Adipocyte (in vitro differentiated cells): ENCODE measurements around the gene TMEM200C.

Experiments
- DNase-seq: peaks from one replicate; pipeline ENCODE4 v3.0.0-alpha.2; 2015; ENCODE audit warnings: low read depth
- H3K27me3 ChIP-seq: replicated peaks from 2 replicates; pipeline ENCODE4 v1.7.0; 2013; ENCODE audit warnings: mild to moderate bottlenecking, low read length, moderate library complexity; ENCODE audit not compliant: control insufficient read depth, insufficient read depth
- H3K36me3 ChIP-seq: 2 replicates; pipeline ENCODE4 v1.7.0; 2013; ENCODE audit warnings: low read length, mild to moderate bottlenecking, moderate library complexity; ENCODE audit not compliant: control insufficient read depth, insufficient read depth, severe bottlenecking
- H3K4me1 ChIP-seq: 2 replicates; pipeline ENCODE4 v1.7.0; 2013; ENCODE audit warnings: mild to moderate bottlenecking, low read length, moderate library complexity; ENCODE audit not compliant: control insufficient read depth, insufficient read depth
- H3K4me3 ChIP-seq: 2 replicates; pipeline ENCODE4 v1.7.0; 2013; ENCODE audit warnings: mild to moderate bottlenecking, low read length, moderate library complexity
- H3K9ac ChIP-seq: 2 replicates; pipeline ENCODE4 v1.7.0; 2013; ENCODE audit warnings: mild to moderate bottlenecking, low read length, moderate library complexity
- H3K9me3 ChIP-seq: 2 replicates; pipeline ENCODE4 v1.7.0; 2013; ENCODE audit warnings: mild to moderate bottlenecking, low read length, moderate library complexity; ENCODE audit not compliant: control insufficient read depth

The TMEM200C gene

DNA sequence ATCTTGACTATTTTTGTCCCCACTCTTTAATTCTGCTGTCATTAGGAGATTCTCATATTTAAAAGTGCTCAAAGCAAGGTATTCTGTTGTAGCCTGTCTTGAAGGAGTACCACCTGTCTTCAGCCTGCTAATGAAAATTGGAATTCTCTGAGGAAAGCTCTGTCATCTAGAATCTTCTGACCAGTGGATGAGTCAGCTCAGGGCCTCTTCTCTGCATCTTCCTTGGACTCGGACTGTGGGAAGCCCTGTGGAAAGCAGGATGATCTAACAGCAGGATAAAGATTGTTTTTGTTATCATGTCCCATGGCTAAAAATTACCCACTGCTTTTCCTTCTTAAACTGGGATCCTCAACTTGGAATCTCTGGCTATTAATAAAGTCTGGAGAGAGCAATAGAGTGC, 18.7 kb upstream of the TMEM200C start:
- Histone ChIP-seq H3K4me1 (no peaks in the 10 kb centered on the region), H3K9ac (no peak overlapping the region), H3K36me3 (no peaks in the 10 kb centered on the region), H3K4me3 (no peak overlapping the region), H3K27me3 (peaks cover 15% of the 10 kb centered on the region), H3K9me3 (no peaks in the 10 kb centered on the region)
- no peak for DNase-seq

DNA sequence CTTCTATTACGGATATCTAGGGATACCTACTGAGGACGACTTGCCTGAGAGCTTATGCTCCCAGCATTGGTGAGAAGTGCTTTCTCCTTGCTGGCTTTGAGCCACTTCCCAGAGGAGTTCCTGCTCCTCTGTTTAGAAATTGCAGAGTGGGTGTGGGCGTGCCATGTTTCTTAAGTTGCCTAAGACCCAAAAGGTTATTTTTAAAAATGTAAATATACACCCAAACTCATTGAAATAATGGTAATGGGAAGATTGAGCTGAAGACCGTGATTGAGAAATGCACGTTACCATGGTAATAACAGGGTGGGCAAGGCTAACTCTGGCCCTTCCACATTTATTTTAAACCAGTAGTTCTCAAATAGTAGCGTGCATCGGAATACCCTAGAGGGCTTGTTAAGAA, 17.2 kb upstream of the TMEM200C start:
- H3K27me3 ChIP-seq = peaks cover 4% of the 10 kb centered on the region
- H3K9ac ChIP-seq = no peak overlapping the region
- H3K9me3 ChIP-seq = no peaks in the 10 kb centered on the region
- H3K4me1 ChIP-seq = no peaks in the 10 kb centered on the region
- H3K36me3 ChIP-seq = no peaks in the 10 kb centered on the region
- H3K4me3 ChIP-seq = no peak overlapping the region
- no peak for DNase-seq

DNA sequence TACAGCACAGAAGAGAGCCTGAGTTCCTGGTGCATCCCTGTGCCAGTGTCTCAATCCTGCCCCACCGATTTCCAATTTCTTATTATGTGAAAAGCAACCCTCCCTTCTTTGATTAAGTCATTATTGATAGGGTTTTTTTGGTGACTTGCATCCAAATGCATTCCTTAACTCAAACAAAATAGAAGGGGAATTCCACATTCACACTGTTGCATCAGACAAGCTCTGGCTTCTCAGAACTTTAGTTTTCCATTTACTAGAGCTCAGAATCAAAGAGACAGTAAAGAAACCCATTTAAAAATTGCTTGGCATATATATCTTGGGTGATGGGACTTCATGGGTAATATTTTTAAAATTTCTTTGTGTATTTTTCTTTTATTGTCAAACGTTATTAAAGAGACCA, 13.8 kb upstream of the TMEM200C start:
- H3K36me3 ChIP-seq = no peaks in the 10 kb centered on the region
- H3K9ac ChIP-seq = no peak overlapping the region
- peaks cover 3% of the 10 kb centered on the region for H3K27me3 ChIP-seq
- DNase-seq = peak; percentile 17
- no peak overlapping the region for H3K4me3 ChIP-seq
- H3K4me1 ChIP-seq = no peaks in the 10 kb centered on the region
- no peaks in the 10 kb centered on the region for H3K9me3 ChIP-seq

DNA sequence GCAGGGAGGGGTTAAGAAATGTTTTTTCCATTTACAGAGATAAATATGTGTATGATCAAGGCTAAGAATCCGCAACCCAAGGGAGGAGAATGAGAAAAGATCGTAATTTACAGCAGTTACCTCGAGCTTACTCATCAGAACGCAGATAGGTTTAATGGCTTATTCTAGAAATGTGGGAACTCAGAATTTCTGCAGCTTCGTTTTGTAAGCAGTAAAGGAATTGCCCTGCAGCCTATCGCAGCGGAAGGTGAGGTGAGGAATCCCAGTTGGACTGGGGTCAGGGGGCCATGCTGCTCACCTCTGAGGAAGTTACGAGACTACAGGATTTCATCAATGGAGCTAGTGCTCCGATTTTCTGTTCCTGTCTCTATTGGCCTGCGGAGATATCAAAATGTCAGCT, 8.1 kb upstream of the TMEM200C start:
- no peak overlapping the region for H3K4me3 ChIP-seq
- DNase-seq = no peak
- peaks cover 10% of the 10 kb centered on the region for H3K27me3 ChIP-seq
- H3K9ac ChIP-seq = no peak overlapping the region
- no peaks in the 10 kb centered on the region for H3K4me1 ChIP-seq
- H3K9me3 ChIP-seq = no peaks in the 10 kb centered on the region
- H3K36me3 ChIP-seq = no peaks in the 10 kb centered on the region

DNA sequence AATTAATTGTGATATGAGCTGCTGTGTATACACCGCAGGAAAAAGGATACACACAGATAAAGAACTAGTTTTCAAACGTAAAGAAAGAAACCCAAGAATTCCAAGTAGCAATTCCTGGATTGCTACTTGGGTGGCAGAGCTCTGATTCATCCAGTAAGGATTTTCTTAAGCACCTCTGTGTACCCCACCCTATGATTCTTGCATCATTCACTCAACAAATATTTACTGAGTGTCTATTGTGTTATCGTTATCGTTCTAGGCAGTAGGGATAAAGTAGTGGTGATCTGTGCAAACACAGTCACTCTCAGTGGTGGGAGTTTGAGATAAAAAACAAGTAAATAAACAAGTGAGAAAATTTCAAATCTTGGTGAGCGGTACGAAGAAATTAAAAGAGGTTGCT, 4.9 kb upstream of the TMEM200C start:
- H3K9ac ChIP-seq = no peak overlapping the region
- no peaks in the 10 kb centered on the region for H3K9me3 ChIP-seq
- no peak overlapping the region for H3K4me3 ChIP-seq
- peaks cover 7% of the 10 kb centered on the region for H3K27me3 ChIP-seq
- no peaks in the 10 kb centered on the region for H3K36me3 ChIP-seq
- no peaks in the 10 kb centered on the region for H3K4me1 ChIP-seq
- no peak for DNase-seq

DNA sequence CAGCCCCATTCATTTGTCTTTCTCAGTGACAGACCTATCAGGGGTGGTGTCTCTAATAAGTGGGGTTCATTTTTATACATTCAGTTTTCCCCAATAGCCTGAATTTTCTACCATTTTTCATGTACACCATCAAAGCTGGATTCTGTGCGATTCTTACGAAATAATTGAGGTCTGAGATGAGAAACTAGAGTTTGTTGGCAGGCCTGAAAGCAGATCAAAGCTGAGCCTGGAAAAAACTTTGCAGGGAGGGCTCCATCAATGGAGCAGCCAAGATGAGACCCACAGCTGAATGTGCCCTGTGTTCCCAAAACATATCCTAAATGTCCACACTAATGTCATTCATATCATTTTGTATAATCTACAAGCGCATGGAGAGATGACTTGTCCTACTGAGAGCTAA, 4.5 kb upstream of the TMEM200C start:
- Histone ChIP-seq H3K27me3 (peaks cover 7% of the 10 kb centered on the region), H3K9me3 (no peaks in the 10 kb centered on the region), H3K4me3 (no peak overlapping the region), H3K4me1 (no peaks in the 10 kb centered on the region), H3K36me3 (no peaks in the 10 kb centered on the region), H3K9ac (no peak overlapping the region)
- no peak for DNase-seq

DNA sequence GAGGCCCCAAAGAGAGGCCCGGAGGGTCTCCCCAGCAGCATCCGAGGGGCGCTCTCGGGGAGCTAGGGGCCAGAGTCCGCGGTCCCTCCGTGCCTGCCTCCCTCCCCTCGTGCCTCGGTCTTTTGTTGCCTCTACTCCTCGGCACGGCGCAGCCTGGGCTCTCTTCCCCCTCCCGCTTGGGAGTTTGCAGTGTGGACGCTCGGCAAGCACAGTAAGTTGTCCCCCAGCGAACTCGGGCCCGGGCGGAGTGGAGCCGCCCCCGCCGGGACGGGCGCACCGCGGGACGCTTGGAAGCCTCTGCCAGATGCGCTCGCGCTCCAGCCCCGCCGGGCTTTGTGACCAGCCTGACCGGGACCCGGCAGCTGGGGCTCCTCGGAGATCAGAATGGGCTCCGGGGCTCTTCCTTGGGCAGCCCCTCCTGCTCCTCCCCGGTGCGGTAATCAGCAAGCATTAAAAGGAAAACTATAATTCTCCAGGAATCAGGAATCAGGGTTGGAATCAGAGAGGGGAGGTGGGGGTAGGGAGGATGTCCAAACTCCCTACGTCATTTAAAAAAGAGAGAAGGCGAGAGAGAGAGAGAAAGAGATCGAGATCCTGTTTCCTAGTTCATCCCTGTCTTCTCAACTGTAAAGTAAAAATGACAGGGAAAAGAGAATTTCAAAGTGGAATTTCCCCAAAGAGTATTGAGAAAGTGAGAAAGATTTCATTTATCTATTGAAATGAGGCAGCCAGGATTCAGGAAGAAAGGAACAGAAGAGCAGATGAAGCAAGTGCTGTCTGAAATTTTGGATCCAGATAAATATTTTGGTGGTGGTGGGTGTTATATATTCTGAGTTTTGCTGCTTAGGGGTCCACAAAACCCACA, 786 bp upstream of the TMEM200C start:
- Histone ChIP-seq H3K9me3 (no peaks in the 10 kb centered on the region), H3K27me3 (peaks cover 26% of the 10 kb centered on the region), H3K4me1 (no peaks in the 10 kb centered on the region), H3K36me3 (no peaks in the 10 kb centered on the region), H3K9ac (no peak overlapping the region), H3K4me3 (peak overlapping the region; percentile 69)
- DNase-seq = peak; percentile 32

DNA sequence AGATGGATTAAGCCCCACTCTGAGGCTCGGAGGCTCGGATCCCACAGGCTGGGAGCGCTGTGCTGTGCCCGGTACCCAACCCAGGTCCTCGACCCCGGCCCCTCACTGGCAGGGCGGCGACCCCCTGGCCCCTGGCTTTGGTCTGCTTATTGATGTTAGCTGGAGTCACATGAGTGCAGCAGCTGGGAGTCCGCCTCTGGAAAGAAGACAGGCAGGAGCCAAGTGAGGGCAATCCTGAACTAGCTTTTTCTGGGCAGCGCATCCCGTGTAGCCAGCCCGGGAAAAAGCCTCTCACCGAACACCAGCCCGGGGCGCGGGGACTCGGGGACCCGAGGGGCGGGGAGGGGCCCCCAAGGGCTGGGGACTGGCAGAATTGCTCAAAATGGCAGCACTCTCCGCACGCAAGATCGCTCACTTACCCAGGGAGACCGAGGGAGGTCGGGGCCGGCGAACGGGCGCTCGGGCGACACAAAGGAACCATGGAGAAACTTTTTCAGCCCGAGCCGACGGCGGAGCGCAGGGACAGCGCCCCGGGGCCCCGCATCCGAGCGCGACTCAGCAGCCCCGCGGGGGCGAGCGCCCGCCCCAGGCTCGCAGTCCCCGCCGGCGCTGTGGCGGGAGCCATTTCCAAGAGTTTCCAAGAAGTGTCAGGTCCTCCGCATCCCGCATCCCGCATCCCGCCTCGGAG, 567 bp downstream of the TMEM200C start:
- H3K4me3 ChIP-seq = peak overlapping the region; percentile 73
- no peaks in the 10 kb centered on the region for H3K36me3 ChIP-seq
- no peak overlapping the region for H3K9ac ChIP-seq
- peaks cover 26% of the 10 kb centered on the region for H3K27me3 ChIP-seq
- no peaks in the 10 kb centered on the region for H3K4me1 ChIP-seq
- no peaks in the 10 kb centered on the region for H3K9me3 ChIP-seq
- peak; percentile 3 for DNase-seq

DNA sequence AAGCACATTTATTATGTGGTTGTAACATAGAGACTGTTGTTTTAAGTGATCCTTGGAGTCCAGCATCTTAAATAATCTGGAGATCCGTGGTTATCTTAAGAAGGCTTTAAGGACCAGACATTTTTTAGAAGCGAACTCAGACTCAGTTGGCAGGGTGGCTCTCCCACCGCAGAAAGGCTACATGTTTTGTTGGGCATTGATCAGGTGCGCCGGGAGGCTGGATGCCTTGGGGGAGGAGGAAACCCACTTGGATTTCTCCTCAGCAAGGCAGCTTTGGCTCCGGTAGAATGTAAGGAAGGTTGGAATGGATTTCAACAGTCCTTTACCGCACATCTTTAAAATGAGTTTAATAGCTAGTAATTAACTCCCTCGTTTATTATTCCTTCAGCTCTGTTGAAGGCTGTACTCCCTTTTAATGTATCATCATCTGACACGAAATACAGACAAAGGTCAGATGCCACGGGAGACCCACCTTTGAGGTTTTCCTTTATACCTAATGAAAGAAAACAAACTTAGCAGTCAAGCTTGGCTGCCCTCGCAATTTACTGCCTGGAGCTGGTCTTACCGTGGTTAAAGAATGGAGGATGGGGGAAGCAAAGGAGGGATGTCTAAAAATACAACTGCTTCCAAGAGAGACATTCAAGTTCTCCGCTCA, 1.2 kb downstream of the TMEM200C start:
- no peak for DNase-seq
- Histone ChIP-seq H3K4me3 (no peak overlapping the region), H3K27me3 (peaks cover 26% of the 10 kb centered on the region), H3K9me3 (no peaks in the 10 kb centered on the region), H3K4me1 (no peaks in the 10 kb centered on the region), H3K9ac (no peak overlapping the region), H3K36me3 (no peaks in the 10 kb centered on the region)

DNA sequence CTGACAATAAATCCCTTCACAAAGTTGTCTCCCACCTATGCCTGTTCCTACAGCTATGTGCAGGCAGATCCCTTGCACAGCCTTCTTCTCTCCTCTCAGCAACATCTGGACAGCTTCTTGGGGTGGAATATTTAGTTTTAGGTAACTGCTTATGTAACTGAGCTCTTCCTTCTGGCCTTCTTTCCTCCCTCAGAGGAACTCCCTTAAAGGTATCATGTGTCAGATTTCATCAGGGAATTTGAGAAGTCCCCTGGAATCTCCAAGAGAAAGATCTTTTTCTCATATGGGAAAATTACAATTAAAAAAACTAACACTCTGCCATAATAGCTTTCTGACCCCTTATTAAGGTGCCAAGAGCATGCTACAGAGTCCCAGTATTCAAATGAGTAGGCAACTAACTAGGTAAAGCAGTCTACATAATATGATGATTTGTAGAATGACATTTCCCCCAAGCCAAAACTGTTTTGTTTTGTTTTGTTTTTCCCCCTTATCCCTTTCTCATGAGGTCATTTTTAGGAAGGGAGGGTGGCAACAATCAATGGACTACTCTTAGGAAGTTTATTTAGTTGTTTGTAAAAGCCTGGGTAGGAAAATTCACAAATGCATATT, 2.4 kb downstream of the TMEM200C start:
- no peaks in the 10 kb centered on the region for H3K4me1 ChIP-seq
- no peak overlapping the region for H3K4me3 ChIP-seq
- no peak overlapping the region for H3K9ac ChIP-seq
- peaks cover 26% of the 10 kb centered on the region for H3K27me3 ChIP-seq
- DNase-seq = no peak
- H3K9me3 ChIP-seq = no peaks in the 10 kb centered on the region
- no peaks in the 10 kb centered on the region for H3K36me3 ChIP-seq

DNA sequence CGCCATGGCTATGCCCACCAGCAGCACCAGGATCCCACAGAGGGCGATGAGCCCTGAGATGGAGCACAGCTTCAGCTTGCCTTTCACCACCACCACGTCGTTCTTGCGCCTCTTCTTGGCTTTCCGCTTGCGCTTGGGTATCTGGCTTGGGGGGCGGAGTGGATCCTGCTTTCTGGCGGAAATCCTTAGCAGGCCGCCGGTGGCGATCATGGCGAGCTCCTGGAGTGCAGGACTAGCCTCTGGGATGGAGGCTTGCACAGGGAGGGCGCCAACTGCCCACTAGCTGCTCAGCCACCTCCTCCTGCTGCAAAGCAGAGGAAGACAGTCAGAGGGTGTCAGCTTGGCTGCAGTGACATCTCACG, 3.5 kb downstream of the TMEM200C start:
- no peak for DNase-seq
- H3K9ac ChIP-seq = no peak overlapping the region
- no peaks in the 10 kb centered on the region for H3K36me3 ChIP-seq
- no peak overlapping the region for H3K4me3 ChIP-seq
- H3K27me3 ChIP-seq = peaks cover 26% of the 10 kb centered on the region
- H3K9me3 ChIP-seq = no peaks in the 10 kb centered on the region
- H3K4me1 ChIP-seq = no peaks in the 10 kb centered on the region
